Measurements from ENCODE around the gene YBEY.

The YBEY gene

DNA sequence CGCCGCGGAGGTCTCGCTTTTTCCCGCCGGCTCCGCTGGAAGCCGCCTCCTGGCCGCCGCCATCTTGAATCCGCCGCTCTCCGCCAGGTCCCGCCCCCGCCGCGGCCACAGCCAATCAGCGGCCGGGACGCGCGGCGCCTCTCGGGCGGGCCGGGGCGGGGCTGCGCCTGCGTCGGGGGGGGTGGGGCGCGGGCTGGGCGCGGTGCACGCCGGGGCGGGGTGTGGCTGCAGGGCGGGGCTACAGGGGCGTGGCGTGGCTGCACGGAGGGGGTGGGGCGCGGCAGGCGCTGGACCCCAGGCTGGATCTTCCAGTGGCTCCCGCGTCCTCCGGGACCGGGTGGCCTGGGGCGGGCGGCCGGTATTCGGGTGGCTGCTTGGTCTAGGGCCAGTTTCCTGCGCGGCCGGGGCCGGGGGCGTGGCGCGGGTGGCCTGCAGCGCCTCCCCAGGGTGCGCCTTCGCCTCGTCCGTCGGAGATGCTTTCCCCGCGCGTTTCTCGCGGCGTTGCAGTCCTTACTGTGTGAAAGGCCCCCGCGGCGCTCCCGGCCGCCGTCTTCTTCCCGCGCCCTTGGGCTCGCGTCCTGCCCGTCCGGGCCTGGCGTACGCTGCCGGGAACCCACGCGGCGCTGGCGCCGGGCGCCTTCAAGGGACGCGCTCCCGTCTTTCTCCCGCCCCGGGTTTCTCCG, 38.4 kb downstream of the YBEY start:
- peak; percentile 68 for ATAC-seq
- TF ChIP-seq, protein P1, sequence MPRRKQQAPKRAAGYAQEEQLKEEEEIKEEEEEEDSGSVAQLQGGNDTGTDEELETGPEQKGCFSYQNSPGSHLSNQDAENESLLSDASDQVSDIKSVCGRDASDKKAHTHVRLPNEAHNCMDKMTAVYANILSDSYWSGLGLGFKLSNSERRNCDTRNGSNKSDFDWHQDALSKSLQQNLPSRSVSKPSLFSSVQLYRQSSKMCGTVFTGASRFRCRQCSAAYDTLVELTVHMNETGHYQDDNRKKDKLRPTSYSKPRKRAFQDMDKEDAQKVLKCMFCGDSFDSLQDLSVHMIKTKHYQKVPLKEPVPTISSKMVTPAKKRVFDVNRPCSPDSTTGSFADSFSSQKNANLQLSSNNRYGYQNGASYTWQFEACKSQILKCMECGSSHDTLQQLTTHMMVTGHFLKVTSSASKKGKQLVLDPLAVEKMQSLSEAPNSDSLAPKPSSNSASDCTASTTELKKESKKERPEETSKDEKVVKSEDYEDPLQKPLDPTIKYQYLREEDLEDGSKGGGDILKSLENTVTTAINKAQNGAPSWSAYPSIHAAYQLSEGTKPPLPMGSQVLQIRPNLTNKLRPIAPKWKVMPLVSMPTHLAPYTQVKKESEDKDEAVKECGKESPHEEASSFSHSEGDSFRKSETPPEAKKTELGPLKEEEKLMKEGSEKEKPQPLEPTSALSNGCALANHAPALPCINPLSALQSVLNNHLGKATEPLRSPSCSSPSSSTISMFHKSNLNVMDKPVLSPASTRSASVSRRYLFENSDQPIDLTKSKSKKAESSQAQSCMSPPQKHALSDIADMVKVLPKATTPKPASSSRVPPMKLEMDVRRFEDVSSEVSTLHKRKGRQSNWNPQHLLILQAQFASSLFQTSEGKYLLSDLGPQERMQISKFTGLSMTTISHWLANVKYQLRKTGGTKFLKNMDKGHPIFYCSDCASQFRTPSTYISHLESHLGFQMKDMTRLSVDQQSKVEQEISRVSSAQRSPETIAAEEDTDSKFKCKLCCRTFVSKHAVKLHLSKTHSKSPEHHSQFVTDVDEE (CRISPR knock-in tag; IDR thresholded peaks at IDR 0.05): no peak
- TF ChIP-seq ARNTL (CRISPR knock-in tag; IDR thresholded peaks at IDR 0.05; ENCODE audit: borderline replicate concordance, low read depth): no peak
- TF ChIP-seq TCF4 (CRISPR knock-in tag; IDR thresholded peaks at IDR 0.05; ENCODE audit: borderline replicate concordance): no peak

DNA sequence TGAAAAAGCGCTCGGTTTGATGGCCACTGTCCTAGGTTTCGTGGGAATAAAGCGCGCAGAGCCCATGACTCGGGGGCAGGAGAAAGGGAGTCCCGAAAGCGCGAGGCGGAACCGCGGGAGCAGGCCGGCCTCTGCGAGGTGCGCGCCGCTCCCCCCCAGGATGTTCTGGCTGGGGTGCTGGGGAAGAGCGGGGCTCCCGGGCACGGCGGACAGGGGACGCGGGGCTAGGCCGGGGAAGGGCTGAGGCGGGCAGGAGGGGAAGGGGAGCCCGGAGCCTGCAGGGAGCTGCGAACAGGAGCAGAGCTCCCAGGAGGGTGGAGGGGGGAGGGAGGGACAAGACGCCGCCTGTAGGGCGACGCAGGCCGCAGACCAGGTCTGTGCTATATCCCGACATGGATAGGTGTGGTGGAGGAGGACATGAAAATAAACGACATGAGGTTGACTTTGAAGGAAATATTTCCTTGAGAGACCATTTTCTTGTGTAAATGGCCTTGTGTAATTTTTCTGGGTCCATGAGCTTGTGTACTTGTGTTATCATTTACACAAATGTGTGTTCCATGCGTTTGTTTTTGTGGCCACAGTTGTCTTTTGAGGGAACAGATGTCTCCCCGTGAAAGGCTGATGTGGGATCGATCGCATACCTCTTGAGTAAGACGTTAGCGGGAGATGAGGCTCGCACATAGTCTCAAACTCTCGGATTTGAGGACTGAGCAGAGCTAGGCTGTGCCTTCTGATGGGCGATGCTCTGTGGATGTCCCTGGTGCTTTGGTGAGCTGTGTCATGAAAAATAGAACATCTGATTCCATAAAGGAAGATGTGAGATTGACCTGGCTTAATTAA, 39.2 kb downstream of the YBEY start:
- ATAC-seq: peak; percentile 57
- TF ChIP-seq SNAI2 (CRISPR knock-in tag; IDR thresholded peaks at IDR 0.05): no peak
- TF ChIP-seq ESRRG (CRISPR knock-in tag; IDR thresholded peaks at IDR 0.05): no peak
- TF ChIP-seq PPARA (CRISPR knock-in tag; IDR thresholded peaks at IDR 0.05; ENCODE audit: borderline replicate concordance): no peak

DNA sequence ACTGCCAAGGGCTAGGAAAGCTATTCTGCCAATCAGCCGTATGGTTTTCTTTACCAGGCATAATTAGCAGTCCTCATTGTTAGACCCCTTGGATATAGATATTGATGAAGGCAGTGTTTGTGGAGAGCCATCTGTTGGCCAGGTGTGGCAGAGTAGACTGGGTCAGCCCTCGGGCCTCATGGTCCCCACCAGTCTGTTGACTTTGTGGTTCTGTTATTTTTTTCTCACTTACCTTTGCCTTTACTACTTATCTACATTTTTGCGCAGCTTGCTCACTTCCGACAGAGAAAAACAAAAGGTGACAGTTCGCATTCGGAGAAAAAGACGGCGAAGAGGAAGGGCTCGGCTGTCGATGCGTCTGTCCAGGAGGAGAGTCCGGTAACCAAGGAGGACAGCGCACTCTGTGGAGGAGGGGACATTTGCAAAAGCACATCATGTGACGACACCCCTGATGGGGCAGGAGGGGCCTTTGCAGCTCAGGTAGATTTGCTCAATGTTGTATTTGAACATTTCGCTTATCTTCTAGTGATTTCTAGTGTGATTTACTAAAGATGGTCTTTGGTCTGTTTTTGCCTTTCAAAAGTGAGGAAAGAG, 40.1 kb downstream of the YBEY start:
- ATAC-seq: no peak
- TF ChIP-seq ZC3H10 (CRISPR knock-in tag; IDR thresholded peaks at IDR 0.05): no peak
- no peak for TF ChIP-seq ZNF8 (CRISPR knock-in tag; IDR thresholded peaks at IDR 0.05)
- no peak for TF ChIP-seq TOX (CRISPR knock-in tag; IDR thresholded peaks at IDR 0.05; ENCODE audit: borderline replicate concordance)
- TF ChIP-seq, protein P1 (CRISPR knock-in tag; IDR thresholded peaks at IDR 0.05): no peak
- no peak for TF ChIP-seq ZNF70 (CRISPR knock-in tag; IDR thresholded peaks at IDR 0.05)
- TF ChIP-seq, protein P2, sequence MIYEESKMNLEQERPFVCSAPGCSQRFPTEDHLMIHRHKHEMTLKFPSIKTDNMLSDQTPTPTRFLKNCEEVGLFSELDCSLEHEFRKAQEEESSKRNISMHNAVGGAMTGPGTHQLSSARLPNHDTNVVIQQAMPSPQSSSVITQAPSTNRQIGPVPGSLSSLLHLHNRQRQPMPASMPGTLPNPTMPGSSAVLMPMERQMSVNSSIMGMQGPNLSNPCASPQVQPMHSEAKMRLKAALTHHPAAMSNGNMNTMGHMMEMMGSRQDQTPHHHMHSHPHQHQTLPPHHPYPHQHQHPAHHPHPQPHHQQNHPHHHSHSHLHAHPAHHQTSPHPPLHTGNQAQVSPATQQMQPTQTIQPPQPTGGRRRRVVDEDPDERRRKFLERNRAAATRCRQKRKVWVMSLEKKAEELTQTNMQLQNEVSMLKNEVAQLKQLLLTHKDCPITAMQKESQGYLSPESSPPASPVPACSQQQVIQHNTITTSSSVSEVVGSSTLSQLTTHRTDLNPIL (CRISPR knock-in tag; IDR thresholded peaks at IDR 0.05; ENCODE audit: low read depth): no peak
- no peak for TF ChIP-seq ZFP3 (CRISPR knock-in tag; IDR thresholded peaks at IDR 0.05)
- no peak for TF ChIP-seq TCF4 (CRISPR knock-in tag; IDR thresholded peaks at IDR 0.05; ENCODE audit: borderline replicate concordance)
- TF ChIP-seq SNAI2 (CRISPR knock-in tag; IDR thresholded peaks at IDR 0.05): no peak
- no peak for TF ChIP-seq OSR1 (CRISPR knock-in tag; IDR thresholded peaks at IDR 0.05)
- no peak for TF ChIP-seq ZNF565 (CRISPR knock-in tag; conservative IDR thresholded peaks at IDR 0.05; ENCODE audit: low read depth)
- TF ChIP-seq, protein P3, sequence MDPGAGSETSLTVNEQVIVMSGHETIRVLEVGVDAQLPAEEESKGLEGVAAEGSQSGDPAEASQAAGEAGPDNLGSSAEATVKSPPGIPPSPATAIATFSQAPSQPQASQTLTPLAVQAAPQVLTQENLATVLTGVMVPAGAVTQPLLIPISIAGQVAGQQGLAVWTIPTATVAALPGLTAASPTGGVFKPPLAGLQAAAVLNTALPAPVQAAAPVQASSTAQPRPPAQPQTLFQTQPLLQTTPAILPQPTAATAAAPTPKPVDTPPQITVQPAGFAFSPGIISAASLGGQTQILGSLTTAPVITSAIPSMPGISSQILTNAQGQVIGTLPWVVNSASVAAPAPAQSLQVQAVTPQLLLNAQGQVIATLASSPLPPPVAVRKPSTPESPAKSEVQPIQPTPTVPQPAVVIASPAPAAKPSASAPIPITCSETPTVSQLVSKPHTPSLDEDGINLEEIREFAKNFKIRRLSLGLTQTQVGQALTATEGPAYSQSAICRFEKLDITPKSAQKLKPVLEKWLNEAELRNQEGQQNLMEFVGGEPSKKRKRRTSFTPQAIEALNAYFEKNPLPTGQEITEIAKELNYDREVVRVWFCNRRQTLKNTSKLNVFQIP (CRISPR knock-in tag; IDR thresholded peaks at IDR 0.05; ENCODE audit: borderline replicate concordance, low read depth): no peak
- no peak for TF ChIP-seq ESRRG (CRISPR knock-in tag; IDR thresholded peaks at IDR 0.05)
- TF ChIP-seq, protein P4, sequence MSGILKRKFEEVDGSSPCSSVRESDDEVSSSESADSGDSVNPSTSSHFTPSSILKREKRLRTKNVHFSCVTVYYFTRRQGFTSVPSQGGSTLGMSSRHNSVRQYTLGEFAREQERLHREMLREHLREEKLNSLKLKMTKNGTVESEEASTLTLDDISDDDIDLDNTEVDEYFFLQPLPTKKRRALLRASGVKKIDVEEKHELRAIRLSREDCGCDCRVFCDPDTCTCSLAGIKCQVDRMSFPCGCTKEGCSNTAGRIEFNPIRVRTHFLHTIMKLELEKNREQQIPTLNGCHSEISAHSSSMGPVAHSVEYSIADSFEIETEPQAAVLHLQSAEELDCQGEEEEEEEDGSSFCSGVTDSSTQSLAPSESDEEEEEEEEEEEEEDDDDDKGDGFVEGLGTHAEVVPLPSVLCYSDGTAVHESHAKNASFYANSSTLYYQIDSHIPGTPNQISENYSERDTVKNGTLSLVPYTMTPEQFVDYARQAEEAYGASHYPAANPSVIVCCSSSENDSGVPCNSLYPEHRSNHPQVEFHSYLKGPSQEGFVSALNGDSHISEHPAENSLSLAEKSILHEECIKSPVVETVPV (CRISPR knock-in tag; IDR thresholded peaks at IDR 0.05): no peak
- TF ChIP-seq ISL1 (CRISPR knock-in tag; IDR thresholded peaks at IDR 0.05): no peak
- no peak for TF ChIP-seq GLIS3 (CRISPR knock-in tag; IDR thresholded peaks at IDR 0.05)
- no peak for TF ChIP-seq RARB (CRISPR knock-in tag; IDR thresholded peaks at IDR 0.05)
- TF ChIP-seq ARNTL (CRISPR knock-in tag; IDR thresholded peaks at IDR 0.05; ENCODE audit: borderline replicate concordance, low read depth): no peak

All from SK-N-SH treated with all-trans-retinoic acid at 6 μM for 48 hours (cell line).